ENCODE measurements around the gene FANCI. TPM values are rescaled to one million over a fixed set of nuclear protein-coding genes. Genes with fewer than 3 reads are reported as not detected.

FANCI gene
- total RNA-seq, 8 experiments from 2014 or later, result 2.3 to 62.2 (median 5.7) TPM

- 86 to 100% (median 96%) methylated on average over 1 to 2 of the region's 2 CpGs; no CpG with 5 or more reads in 4 of the 10 experiments for WGBS, 10 experiments
- Histone ChIP-seq H3K4me1 (replicated peaks in 1 of 2) (no peaks in the 10 kb centered on the region), H3K27ac (no peak overlapping the region), H3K4me3 (no peak overlapping the region)
- no peak for ATAC-seq (replicated peaks in 6 of 8)
- in situ Hi-C loops (cut with MboI; ENCODE audit: low pct_unique_long_range_greater_than_20kb in 2 of 9, low sequenced_read_pairs in 9 of 9, unreplicated experiment in 9 of 9), result no loop called here
Observed at GRCh38 chr15:89320200-89320599, 76.4 kb downstream of the FANCI start.

- Histone ChIP-seq H3K4me3 (no peak overlapping the region), H3K4me1 (replicated peaks in 1 of 2) (no peaks in the 10 kb centered on the region), H3K27ac (no peak overlapping the region)
- WGBS, 10 experiments, result 90 to 100% (median 98%) methylated on average over 1 to 13 of the region's 17 CpGs; no CpG with 5 or more reads in 3 of the 10 experiments
- in situ Hi-C loops (cut with MboI; ENCODE audit: low pct_unique_long_range_greater_than_20kb in 2 of 9, low sequenced_read_pairs in 9 of 9, unreplicated experiment in 9 of 9), result no loop called here
- peak in 1 of 8 experiments; percentile 19 for ATAC-seq (replicated peaks in 6 of 8)
Observed at GRCh38 chr15:89321521-89322410, 78.0 kb downstream of the FANCI start.

GRCh38 chr15:89322822-89323221 lies 79.0 kb downstream of the FANCI start:
- WGBS, 10 experiments, result 72 to 100% (median 86%) methylated on average over 1 to 15 of the region's 15 CpGs; no CpG with 5 or more reads in 2 of the 10 experiments
- no peak overlapping the region for H3K27ac ChIP-seq
- no peak for ATAC-seq (replicated peaks in 6 of 8)
- H3K4me3 ChIP-seq, result no peak overlapping the region
- in situ Hi-C loops (cut with MboI; ENCODE audit: low pct_unique_long_range_greater_than_20kb in 2 of 9, low sequenced_read_pairs in 9 of 9, unreplicated experiment in 9 of 9), result no loop called here
- H3K4me1 ChIP-seq (replicated peaks in 1 of 2), result no peaks in the 10 kb centered on the region

- H3K27ac ChIP-seq, result no peak overlapping the region
- in situ Hi-C loops (cut with MboI; ENCODE audit: low pct_unique_long_range_greater_than_20kb in 2 of 9, low sequenced_read_pairs in 9 of 9, unreplicated experiment in 9 of 9), result no loop called here
- no peaks in the 10 kb centered on the region for H3K4me1 ChIP-seq (replicated peaks in 1 of 2)
- no peak for ATAC-seq (replicated peaks in 6 of 8)
- WGBS, 10 experiments, result 80 to 100% (median 100%) methylated on average over 1 of the region's 6 CpGs; no CpG with 5 or more reads in 7 of the 10 experiments
- no peak overlapping the region for H3K4me3 ChIP-seq
Observed at GRCh38 chr15:89323825-89324224, 80.0 kb downstream of the FANCI start.

- no peaks in the 10 kb centered on the region for H3K4me1 ChIP-seq (replicated peaks in 1 of 2)
- in situ Hi-C loops (cut with MboI; ENCODE audit: low pct_unique_long_range_greater_than_20kb in 2 of 9, low sequenced_read_pairs in 9 of 9, unreplicated experiment in 9 of 9), result no loop called here
- 67 to 100% (median 95%) methylated on average over 1 to 4 of the region's 11 CpGs; no CpG with 5 or more reads in 5 of the 10 experiments for whole genome bisulfite sequencing, 10 experiments
- H3K27ac ChIP-seq, result no peak overlapping the region
- no peak for ATAC-seq (replicated peaks in 6 of 8)
- H3K4me3 ChIP-seq, result no peak overlapping the region
Observed at GRCh38 chr15:89325039-89325803, 81.4 kb downstream of the FANCI start.

- in situ Hi-C loops (cut with MboI; ENCODE audit: low pct_unique_long_range_greater_than_20kb in 2 of 9, low sequenced_read_pairs in 9 of 9, unreplicated experiment in 9 of 9), result no loop called here
- WGBS, 10 experiments, result 60 to 100% (median 90%) methylated on average over 1 to 3 of the region's 6 CpGs; no CpG with 5 or more reads in 5 of the 10 experiments
- Histone ChIP-seq H3K4me1 (replicated peaks in 1 of 2) (no peaks in the 10 kb centered on the region), H3K4me3 (no peak overlapping the region), H3K27ac (no peak overlapping the region)
- peak in 1 of 8 experiments; percentile 17 for ATAC-seq (replicated peaks in 6 of 8)
Observed at GRCh38 chr15:89326316-89326715, 82.5 kb downstream of the FANCI start.

- Histone ChIP-seq H3K27ac (no peak overlapping the region), H3K4me1 (replicated peaks in 1 of 2) (peaks cover 3% of the 10 kb centered on the region in 2 donors), H3K4me3 (no peak overlapping the region)
- 89 to 100% (median 100%) methylated on average over 1 to 5 of the region's 6 CpGs; no CpG with 5 or more reads in 5 of the 10 experiments for WGBS, 10 experiments
- in situ Hi-C loops (cut with MboI; ENCODE audit: low pct_unique_long_range_greater_than_20kb in 2 of 9, low sequenced_read_pairs in 9 of 9, unreplicated experiment in 9 of 9), result no loop called here
- no peak for ATAC-seq (replicated peaks in 6 of 8)
Observed at GRCh38 chr15:89327113-89327512, 83.3 kb downstream of the FANCI start.

- Histone ChIP-seq H3K4me1 (replicated peaks in 1 of 2) (peaks cover 9 to 15% of the 10 kb centered on the region in 2 donors), H3K27ac (no peak overlapping the region), H3K4me3 (no peak overlapping the region)
- in situ Hi-C loops (cut with MboI; ENCODE audit: low pct_unique_long_range_greater_than_20kb in 2 of 9, low sequenced_read_pairs in 9 of 9, unreplicated experiment in 9 of 9), result no loop called here
- ATAC-seq (replicated peaks in 6 of 8), result peak in 2 of 8 experiments; percentile 11 to 35
- WGBS, 10 experiments, result 75 to 100% (median 96%) methylated on average over 1 to 4 of the region's 13 CpGs; no CpG with 5 or more reads in 4 of the 10 experiments
Observed at GRCh38 chr15:89328398-89329254, 84.8 kb downstream of the FANCI start.

- Histone ChIP-seq H3K4me1 (replicated peaks in 1 of 2) (peaks cover 11 to 17% of the 10 kb centered on the region in 2 donors), H3K4me3 (no peak overlapping the region), H3K27ac (no peak overlapping the region)
- 20 to 100% (median 97%) methylated on average over 1 to 6 of the region's 8 CpGs; no CpG with 5 or more reads in 1 of the 10 experiments for WGBS, 10 experiments
- in situ Hi-C loops (cut with MboI; ENCODE audit: low pct_unique_long_range_greater_than_20kb in 2 of 9, low sequenced_read_pairs in 9 of 9, unreplicated experiment in 9 of 9), result no loop called here
- ATAC-seq (replicated peaks in 6 of 8), result no peak
Observed at GRCh38 chr15:89329329-89330084, 85.7 kb downstream of the FANCI start.

- 60 to 100% (median 96%) methylated on average over 1 to 2 of the region's 6 CpGs; no CpG with 5 or more reads in 6 of the 10 experiments for WGBS, 10 experiments
- Histone ChIP-seq H3K4me3 (no peak overlapping the region), H3K27ac (no peak overlapping the region), H3K4me1 (replicated peaks in 1 of 2) (peaks cover 11 to 17% of the 10 kb centered on the region in 2 donors)
- no peak for ATAC-seq (replicated peaks in 6 of 8)
- in situ Hi-C loops (cut with MboI; ENCODE audit: low pct_unique_long_range_greater_than_20kb in 2 of 9, low sequenced_read_pairs in 9 of 9, unreplicated experiment in 9 of 9), result no loop called here
Observed at GRCh38 chr15:89330119-89330518, 86.3 kb downstream of the FANCI start.

GRCh38 chr15:89330881-89331595 lies 87.3 kb downstream of the FANCI start:
- Histone ChIP-seq H3K27ac (no peak overlapping the region), H3K4me1 (replicated peaks in 1 of 2) (peaks cover 11 to 17% of the 10 kb centered on the region in 2 donors), H3K4me3 (no peak overlapping the region)
- no peak for ATAC-seq (replicated peaks in 6 of 8)
- WGBS, 10 experiments, result 0 to 100% (median 75%) methylated on average over 1 to 6 of the region's 7 CpGs
- in situ Hi-C loops (cut with MboI; ENCODE audit: low pct_unique_long_range_greater_than_20kb in 2 of 9, low sequenced_read_pairs in 9 of 9, unreplicated experiment in 9 of 9), result no loop called here
